Testis (tissue), 2 donors: ENCODE measurements around the gene RNF220.

ENCODE experiments used
- CTCF ChIP-seq, 3 experiments: fragments of 450-650 bp in 2 of 3; fragments of 200-600 bp in 1 of 3; sonication (generic) in 1 of 3; IDR thresholded peaks; one replicate each; pipeline ENCODE4 v1.5.1; 2016 to 2019; ENCODE audit warnings: antibody characterized with exemption in 3 of 3, mild to moderate bottlenecking in 2 of 3, moderate library complexity in 1 of 3
- POLR2A ChIP-seq: fragments of 450-650 bp; IDR thresholded peaks from one replicate; pipeline ENCODE4 v1.6.1; 2017; ENCODE audit warnings: antibody characterized with exemption, mild to moderate bottlenecking, moderate library complexity

GRCh38 chr1:44616991-44617702, 212.1 kb downstream of the RNF220 start:
- TF ChIP-seq CTCF (IDR thresholded peaks at IDR 0.05) (no peak), POLR2A (no peak)
